ENCODE results near the gene CELF4.

DNA sequence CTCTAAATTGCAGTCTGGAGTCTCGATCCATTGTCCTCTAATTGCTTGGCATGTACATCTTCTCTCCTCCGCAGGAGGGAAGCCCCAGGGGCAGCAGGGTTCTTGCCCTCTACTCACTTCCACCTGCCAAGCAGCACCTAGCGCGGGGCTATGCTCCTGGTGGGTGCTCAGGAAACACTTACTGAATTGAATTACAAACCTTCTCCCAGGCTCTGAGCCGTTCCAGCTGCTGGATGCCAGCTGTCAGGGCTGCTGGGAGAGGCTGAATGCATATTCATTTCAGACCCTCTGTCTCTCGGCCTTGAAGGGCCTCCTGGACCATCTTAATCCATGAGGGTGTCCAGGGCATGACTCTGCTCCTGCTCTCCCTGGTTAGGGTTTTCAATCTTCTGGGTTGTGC lies 94.0 kb downstream of the CELF4 start:
- TF ChIP-seq POLR2A (IDR thresholded peaks at IDR 0.05; ENCODE audit: low read depth, low read length) (no peak), POLR2AphosphoS5 (IDR thresholded peaks at IDR 0.05; ENCODE audit: low read depth, low read length) (no peak)

Data from GM12892 (cell line).